Activated gamma-delta T cell treated with anti-CD3 and anti-CD28 coated beads, Interleukin-2, amount 50 U/mL, for 16 hours (primary cell): Measurements from ENCODE around the gene GUCA2A.

Experiments
- DNase-seq: peaks from one replicate; pipeline ENCODE4 v3.0.0-alpha.2; 2020; ENCODE audit warnings: low read depth

Gene GUCA2A

GRCh38 chr1:42130061-42130660 lies 34.4 kb downstream of the GUCA2A start:
- DNase-seq: no peak

- DNase-seq: no peak
Observed at GRCh38 chr1:42128964-42129363, 35.6 kb downstream of the GUCA2A start.

GRCh38 chr1:42128499-42128898 lies 36.0 kb downstream of the GUCA2A start:
- no peak for DNase-seq

GRCh38 chr1:42127767-42128166 lies 36.8 kb downstream of the GUCA2A start:
- no peak for DNase-seq

- no peak for DNase-seq
Observed at GRCh38 chr1:42125552-42125951, 39.0 kb downstream of the GUCA2A start.

- DNase-seq: no peak
Observed at GRCh38 chr1:42122408-42122807, 42.1 kb downstream of the GUCA2A start.

GRCh38 chr1:42118125-42118524 lies 46.4 kb downstream of the GUCA2A start:
- DNase-seq: no peak

GRCh38 chr1:42117214-42117613 lies 47.3 kb downstream of the GUCA2A start:
- DNase-seq: no peak

GRCh38 chr1:42114229-42114628 lies 50.3 kb downstream of the GUCA2A start:
- no peak for DNase-seq
